Measurements from ENCODE around the gene MRPL49. TPM values are rescaled to one million over a fixed set of nuclear protein-coding genes. Genes with fewer than 3 reads are reported as not detected.
"Not testable (repeated sequence)": the region's sequence is repeated elsewhere in the genome, so short reads cannot be mapped to it uniquely, and the experiment has no call there.

The MRPL49 gene
- polyA plus RNA-seq, 1 donor = 24.2 TPM

- DNase-seq (ENCODE audit: low read depth) = no peak
Measured at GRCh38 chr11:65132988-65133700, 11.0 kb downstream of the MRPL49 start.

- DNase-seq (ENCODE audit: low read depth) = peak; percentile 74
Measured at GRCh38 chr11:65133724-65134123, 11.6 kb downstream of the MRPL49 start.

- DNase-seq (ENCODE audit: low read depth) = peak; percentile 73
Measured at GRCh38 chr11:65134240-65134951, 12.3 kb downstream of the MRPL49 start, which contains the start of gene SYVN1. Gene SYVN1 (minus strand): TSS chr11:65134519. CDS start chr11:65133601, 918 bp downstream.

- peak; percentile 86 for DNase-seq (ENCODE audit: low read depth)
Measured at GRCh38 chr11:65134952-65135632, 13.0 kb downstream of the MRPL49 start.

- no peak for DNase-seq (ENCODE audit: low read depth)
Measured at GRCh38 chr11:65135633-65136145, 13.6 kb downstream of the MRPL49 start.

GRCh38 chr11:65136515-65137096, 14.5 kb downstream of the MRPL49 start:
- DNase-seq (ENCODE audit: low read depth) = no peak

GRCh38 chr11:65141896-65142494, 19.9 kb downstream of the MRPL49 start:
- no peak for DNase-seq (ENCODE audit: low read depth)

- DNase-seq (ENCODE audit: low read depth) = no peak
Measured at GRCh38 chr11:65147352-65148075, 25.4 kb downstream of the MRPL49 start.

- DNase-seq (ENCODE audit: low read depth) = no peak
Measured at GRCh38 chr11:65148657-65149056, 26.5 kb downstream of the MRPL49 start.

- DNase-seq (ENCODE audit: low read depth) = not testable (repeated sequence)
Measured at GRCh38 chr11:65150131-65150508, 28.0 kb downstream of the MRPL49 start.

GRCh38 chr11:65150509-65151299, 28.6 kb downstream of the MRPL49 start:
- DNase-seq (ENCODE audit: low read depth) = no peak

- DNase-seq (ENCODE audit: low read depth) = no peak
Measured at GRCh38 chr11:65151331-65151899, 29.3 kb downstream of the MRPL49 start.

- no peak for DNase-seq (ENCODE audit: low read depth)
Measured at GRCh38 chr11:65152122-65152521, 30.0 kb downstream of the MRPL49 start.

- DNase-seq (ENCODE audit: low read depth) = no peak
Measured at GRCh38 chr11:65156256-65156655, 34.1 kb downstream of the MRPL49 start.

GRCh38 chr11:65156926-65157325, 34.8 kb downstream of the MRPL49 start:
- no peak for DNase-seq (ENCODE audit: low read depth)

- no peak for DNase-seq (ENCODE audit: low read depth)
Measured at GRCh38 chr11:65157336-65157735, 35.2 kb downstream of the MRPL49 start.

GRCh38 chr11:65159012-65159411, 36.9 kb downstream of the MRPL49 start:
- no peak for DNase-seq (ENCODE audit: low read depth)

GRCh38 chr11:65160643-65161042, 38.5 kb downstream of the MRPL49 start:
- DNase-seq (ENCODE audit: low read depth) = no peak

GRCh38 chr11:65163684-65164083, 41.6 kb downstream of the MRPL49 start:
- DNase-seq (ENCODE audit: low read depth) = no peak
